Measurements from ENCODE around the gene BCKDHA. TPM values are rescaled to one million over a fixed set of nuclear protein-coding genes. Genes with fewer than 3 reads are reported as not detected.

Gene BCKDHA
- total RNA-seq, 2 donors from 2014 or later: 10.9 to 13.7 TPM

Other genes with a start within 250 kb of the BCKDHA start
- gene CYP2S1, start 204.6 kb upstream of the BCKDHA start, total RNA-seq: not detected
- gene AXL, start 178.6 kb upstream of the BCKDHA start, total RNA-seq: not detected
- gene HNRNPUL1, start 133.4 kb upstream of the BCKDHA start, total RNA-seq: 100 to 1,000 TPM; 248 to 319 TPM
- gene CCDC97, start 87.6 kb upstream of the BCKDHA start, total RNA-seq: 10 to 100 TPM; 52.5 to 56.2 TPM
- 100 to 1,000 TPM; 108 to 131 TPM for gene TGFB1, start 43.9 kb upstream of the BCKDHA start, total RNA-seq
- 1 to 10 TPM; 4.9 to 9.3 TPM for gene B9D2, start 33.7 kb upstream of the BCKDHA start, total RNA-seq
- 1 to 10 TPM; 4.7 to 6.7 TPM for gene TMEM91, start 21.3 kb upstream of the BCKDHA start, total RNA-seq
- gene EXOSC5, start 459 bp upstream of the BCKDHA start, total RNA-seq: 10 to 100 TPM; 31.5 to 56.6 TPM
- gene B3GNT8, start 29.6 kb downstream of the BCKDHA start, total RNA-seq: 1 to 10 TPM in 1 of 2 donors, under 1 TPM in 1; 0.78 to 3.0 TPM
- 10 to 100 TPM; 58.3 to 58.7 TPM for gene DMAC2, start 42.1 kb downstream of the BCKDHA start, total RNA-seq
- not detected for gene ERICH4, start 45.3 kb downstream of the BCKDHA start, total RNA-seq
- 10 to 100 TPM in 1 of 2 donors, 1 to 10 TPM in 1; 9.7 to 20.6 TPM for gene CEACAM21, start 178.3 kb downstream of the BCKDHA start, total RNA-seq
- not detected for gene CEACAM4, start 229.3 kb downstream of the BCKDHA start, total RNA-seq